Sigmoid colon (tissue), 7 donors: ENCODE measurements around the gene DAB2IP. TPM values are rescaled to one million over a fixed set of nuclear protein-coding genes. Genes with fewer than 3 reads are reported as not detected.

Source experiments
- DNase-seq: peaks from one replicate; pipeline ENCODE4 v3.0.0-alpha.2; 2019
- H3K27ac ChIP-seq, 4 donors: fragments of 200-600 bp; sonication (generic); one replicate each; pipeline ENCODE4 v1.5.1; 2016 to 2019; ENCODE audit warnings: mild to moderate bottlenecking in 1 of 4
- H3K27me3 ChIP-seq, 3 donors: fragments of 200-600 bp; sonication (generic); one replicate each; pipeline ENCODE4 v1.5.1; 2019; ENCODE audit warnings: mild to moderate bottlenecking in 1 of 3
- H3K36me3 ChIP-seq, 4 donors: fragments of 200-600 bp; sonication (generic); one replicate each; pipeline ENCODE4 v1.5.1; 2016 to 2019
- H3K4me1 ChIP-seq, 4 donors: fragments of 200-600 bp; sonication (generic); one replicate each; pipeline ENCODE4 v1.5.1; 2017 to 2019
- H3K4me3 ChIP-seq, 4 donors: fragments of 200-600 bp; sonication (generic); one replicate each; pipeline ENCODE4 v1.5.1; 2017 to 2019; ENCODE audit warnings: mild to moderate bottlenecking in 2 of 4, moderate library complexity in 1 of 4
- H3K9me3 ChIP-seq, 4 donors: fragments of 200-600 bp in 3 of 4; sonication (generic) in 3 of 4; one replicate each; pipeline versions ENCODE4 v1.5.1 to v1.6.1; 2013 to 2019
- CTCF ChIP-seq, 4 experiments: fragments of 450-650 bp in 3 of 4; fragments of 200-600 bp in 1 of 4; IDR thresholded peaks; one replicate each; pipeline ENCODE4 v1.5.1; 2016 to 2019; ENCODE audit warnings: antibody characterized with exemption in 4 of 4, mild to moderate bottlenecking in 3 of 4, moderate library complexity in 2 of 4
- EP300 ChIP-seq, 4 donors: sonication (generic); formaldehyde crosslinking; IDR thresholded peaks; one replicate each; pipeline ENCODE4 v1.6.1; 2017; ENCODE audit warnings: antibody characterized with exemption in 4 of 4
- POLR2A ChIP-seq, 2 donors: fragments of 450-650 bp; IDR thresholded peaks; one replicate each; pipeline ENCODE4 v1.6.1; 2016; ENCODE audit warnings: antibody characterized with exemption in 2 of 2, mild to moderate bottlenecking in 2 of 2, moderate library complexity in 2 of 2
- POLR2AphosphoS5 ChIP-seq, 4 donors: sonication (generic); formaldehyde crosslinking; IDR thresholded peaks; one replicate each; pipeline ENCODE4 v1.6.1; 2017; ENCODE audit warnings: antibody characterized with exemption in 4 of 4
- WGBS, 2 donors: extraction: QIAGEN DNeasy Blood & Tissue Kit; methylation state at CpG; one replicate each; pipeline ENCODE4 v1.1.7; 2013; 5-methylcytosine and 5-hydroxymethylcytosine counted together
- intact Hi-C: fragments of 100-400 bp; cut with DNase I; formaldehyde crosslinking; loops from one replicate; pipeline ENCODE4 v1.15.1; 2023
- polyA plus RNA-seq, 3 donors: library from polyadenylated mRNA; stranded (reverse); fragments of 200-250 nt; gene quantifications; one replicate each; pipeline ENCODE4 v1.2.3, GENCODE V29; 2013
- total RNA-seq, 4 donors: library from RNA; depleted of rRNA; stranded (reverse); fragments of >200 nt; gene quantifications; one replicate each; pipeline ENCODE4 v1.1.0, GENCODE V29; 2016
- donor health status: healthy with polysubstance abuse.
- donor health status: Bipolar disorder and iron deficiency.
- donor health status: healthy.

DAB2IP gene
- total and polyA plus RNA-seq, 7 donors = 20.1 to 52.4 (median 34.7) TPM

GRCh38 chr9:121763131-121763530 lies 111.7 kb downstream of the DAB2IP start:
- WGBS, 2 donors = 92 to 95% methylated on average over 6 of the region's 6 CpGs
- no peaks in the 10 kb centered on the region for H3K27me3 ChIP-seq
- H3K36me3 ChIP-seq = peaks cover 48 to 92% (median 67%) of the 10 kb centered on the region in 4 donors
- no peaks in the 10 kb centered on the region for H3K9me3 ChIP-seq
- no peak overlapping the region for H3K27ac ChIP-seq
- TF ChIP-seq CTCF (IDR thresholded peaks at IDR 0.05) = no peak
- TF ChIP-seq EP300 (IDR thresholded peaks at IDR 0.05) = no peak
- TF ChIP-seq POLR2AphosphoS5 (IDR thresholded peaks at IDR 0.05) = no peak
- no peak for TF ChIP-seq POLR2A (IDR thresholded peaks at IDR 0.05)
- intact Hi-C loops = no loop called here
- no peak overlapping the region for H3K4me3 ChIP-seq
- peaks cover 0 to 25% (median 20%) of the 10 kb centered on the region in 4 donors for H3K4me1 ChIP-seq
- no peak for DNase-seq

GRCh38 chr9:121763561-121764370 lies 112.3 kb downstream of the DAB2IP start:
- H3K4me1 ChIP-seq = peaks cover 0 to 25% (median 20%) of the 10 kb centered on the region in 4 donors
- no peaks in the 10 kb centered on the region for H3K27me3 ChIP-seq
- no peak overlapping the region for H3K4me3 ChIP-seq
- peak overlapping the region in 3 of 4 donors; percentile 55 to 76 (median 59) for H3K27ac ChIP-seq
- no peaks in the 10 kb centered on the region for H3K9me3 ChIP-seq
- H3K36me3 ChIP-seq = peaks cover 53 to 92% (median 70%) of the 10 kb centered on the region in 4 donors
- no peak for DNase-seq
- intact Hi-C loops = no loop called here
- no peak for TF ChIP-seq POLR2AphosphoS5 (IDR thresholded peaks at IDR 0.05)
- 92 to 93% methylated on average over 21 of the region's 21 CpGs for WGBS, 2 donors

- no peak for DNase-seq
These were observed 112.9 kb downstream of the DAB2IP start for GRCh38 chr9:121764371-121764730.

GRCh38 chr9:121765021-121765950 lies 113.9 kb downstream of the DAB2IP start:
- DNase-seq = peak; percentile 81
- Histone ChIP-seq H3K27ac (peak overlapping the region; percentile 55 to 76 (median 60)), H3K4me1 (peaks cover 0 to 26% (median 21%) of the 10 kb centered on the region in 4 donors), H3K36me3 (peaks cover 53 to 92% (median 71%) of the 10 kb centered on the region in 4 donors), H3K27me3 (no peaks in the 10 kb centered on the region), H3K4me3 (no peak overlapping the region), H3K9me3 (no peaks in the 10 kb centered on the region)
- TF ChIP-seq CTCF (IDR thresholded peaks at IDR 0.05) (no peak), POLR2A (IDR thresholded peaks at IDR 0.05) (no peak), EP300 (IDR thresholded peaks at IDR 0.05) (peak in 2 of 4 donors; percentile 36 to 44), POLR2AphosphoS5 (IDR thresholded peaks at IDR 0.05) (peak in 3 of 4 donors; percentile 30 to 70 (median 56))
- WGBS, 2 donors = 60 to 81% methylated on average over 8 of the region's 8 CpGs
- intact Hi-C loops = no loop called here

More at GRCh38 chr9:121764371-121764730, 112.9 kb downstream of the DAB2IP start:
- Histone ChIP-seq H3K4me1 (peaks cover 0 to 25% (median 20%) of the 10 kb centered on the region in 4 donors), H3K36me3 (peaks cover 53 to 92% (median 71%) of the 10 kb centered on the region in 4 donors), H3K9me3 (no peaks in the 10 kb centered on the region), H3K27me3 (no peaks in the 10 kb centered on the region), H3K4me3 (no peak overlapping the region), H3K27ac (peak overlapping the region in 3 of 4 donors; percentile 55 to 76 (median 59))
- WGBS, 2 donors = 93 to 94% methylated on average over 9 of the region's 9 CpGs
- intact Hi-C loops = no loop called here
- TF ChIP-seq POLR2A (IDR thresholded peaks at IDR 0.05) (no peak), CTCF (IDR thresholded peaks at IDR 0.05) (no peak), EP300 (IDR thresholded peaks at IDR 0.05) (no peak), POLR2AphosphoS5 (IDR thresholded peaks at IDR 0.05) (no peak)
